Ureter (tissue), 1 donor: ENCODE results near the gene MDFIC. TPM values are rescaled to one million over a fixed set of nuclear protein-coding genes. Genes with fewer than 3 reads are reported as not detected.

Source experiments
- DNase-seq: peaks from one replicate; pipeline ENCODE4 v3.0.0-alpha.2; 2020; ENCODE audit warnings: low spot score
- total RNA-seq: library from RNA; stranded (reverse); gene quantifications from one replicate; pipeline ENCODE4 v1.2.4, GENCODE V29; 2023
- donor health status: DM: yes; HTN: yes; CAD: no.

MDFIC gene
- total RNA-seq, 1 donor from 2014 or later, result 35.3 TPM

GRCh38 chr7:114997487-114998404 lies 75.9 kb downstream of the MDFIC start:
- DNase-seq, result no peak

GRCh38 chr7:115004121-115004520 lies 82.2 kb downstream of the MDFIC start:
- no peak for DNase-seq

- no peak for DNase-seq
These were observed 83.4 kb downstream of the MDFIC start for GRCh38 chr7:115005251-115005650.

DNA sequence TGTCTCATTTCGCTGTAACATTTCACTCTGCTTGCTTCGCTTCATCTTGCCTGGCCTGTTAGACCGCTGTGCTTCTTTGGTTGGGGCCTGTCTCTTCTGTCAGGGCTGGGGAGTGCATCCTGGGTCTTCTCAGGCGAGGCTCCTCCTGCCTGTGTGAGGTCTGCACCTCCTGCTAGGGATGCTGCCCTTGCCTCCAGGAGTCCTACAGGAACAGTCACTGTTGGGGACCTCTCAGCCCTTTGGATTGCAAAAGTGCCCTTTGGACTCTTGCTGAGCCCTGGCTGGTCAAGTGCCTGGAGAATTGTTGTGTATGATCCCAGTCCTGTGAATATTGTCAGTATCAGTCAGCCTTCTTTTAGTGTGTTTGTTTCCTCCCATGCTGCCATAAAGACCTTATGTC lies 84.1 kb downstream of the MDFIC start:
- DNase-seq, result no peak

DNA sequence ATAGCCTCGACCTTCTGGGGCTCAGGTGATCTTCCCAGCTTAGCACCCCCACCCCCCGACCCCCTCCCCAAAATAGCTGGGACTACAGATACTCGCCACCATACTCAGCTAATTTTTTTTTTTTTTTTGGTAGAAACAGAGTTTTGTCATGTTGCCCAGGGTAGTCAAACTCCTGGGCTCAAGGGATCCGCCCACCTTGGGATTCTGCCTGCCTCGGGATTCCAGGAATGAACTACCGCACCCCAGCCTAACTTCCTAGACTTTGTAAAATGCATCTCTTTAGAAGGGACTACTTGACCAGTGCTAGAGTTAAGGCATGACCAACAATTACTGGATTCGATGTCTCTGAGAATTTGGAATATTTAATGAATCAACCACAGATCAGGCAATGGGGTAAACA lies 85.9 kb downstream of the MDFIC start:
- no peak for DNase-seq

GRCh38 chr7:115008465-115009114 lies 86.7 kb downstream of the MDFIC start:
- peak; percentile 52 for DNase-seq

- DNase-seq, result no peak
These were observed 87.2 kb downstream of the MDFIC start for GRCh38 chr7:115009139-115009538.

GRCh38 chr7:115009736-115010440 lies 88.0 kb downstream of the MDFIC start:
- DNase-seq, result peak; percentile 52

DNA sequence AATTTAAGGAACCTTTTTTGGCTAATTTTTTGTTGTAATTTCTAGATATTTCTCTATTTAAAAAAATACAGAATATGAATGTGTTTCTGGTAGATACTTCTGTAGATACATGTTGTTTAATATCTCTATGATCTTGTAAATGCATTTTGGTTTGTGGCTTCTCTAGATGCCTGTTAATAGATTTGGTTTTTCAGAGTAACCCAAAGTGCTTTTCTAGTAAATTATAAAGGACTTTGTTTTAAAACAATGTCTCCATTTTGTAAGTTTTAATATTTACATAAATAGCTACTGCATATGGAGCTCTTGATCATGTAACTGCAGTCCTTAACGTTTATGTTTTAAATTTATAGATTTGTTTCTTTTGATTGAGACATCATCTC lies 88.5 kb downstream of the MDFIC start:
- no peak for DNase-seq

DNA sequence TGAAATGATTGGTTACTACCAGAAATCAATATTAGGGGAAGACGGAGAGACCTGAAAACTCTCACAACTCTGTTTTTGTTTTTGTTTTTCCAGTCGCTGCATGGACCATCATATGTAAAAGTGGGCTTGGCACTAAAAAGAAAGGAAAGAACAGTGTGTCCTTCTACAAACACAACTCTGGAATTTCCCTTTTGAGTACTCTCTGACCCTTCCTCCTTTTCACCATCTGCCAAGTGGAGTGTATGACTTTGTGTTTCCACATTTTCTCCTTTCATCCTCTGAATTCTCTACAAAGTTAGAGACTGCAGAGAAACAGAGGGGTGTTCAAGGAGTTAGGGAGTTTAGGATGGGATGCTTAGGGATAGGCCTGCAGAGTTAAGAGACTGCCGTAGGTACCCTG lies 92.0 kb downstream of the MDFIC start:
- no peak for DNase-seq

DNA sequence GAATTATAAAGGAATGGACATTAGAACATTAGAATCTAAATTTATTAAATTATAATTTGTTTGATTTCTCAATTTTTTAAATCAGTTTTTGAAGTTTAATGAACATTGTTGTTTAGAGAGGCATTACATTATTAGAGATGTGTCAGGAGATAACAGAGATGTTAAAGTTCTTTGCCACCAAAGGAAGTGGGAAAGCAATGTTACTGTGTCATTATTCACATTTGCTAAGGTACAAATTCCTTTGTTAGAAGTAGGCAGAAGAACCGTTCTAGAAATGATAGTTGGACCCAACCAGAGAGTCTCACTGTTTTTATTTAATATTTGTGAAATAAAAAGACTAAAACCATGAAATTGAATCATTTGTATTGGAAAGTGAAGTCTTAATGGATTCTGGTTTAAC lies 92.9 kb downstream of the MDFIC start:
- DNase-seq, result no peak

DNA sequence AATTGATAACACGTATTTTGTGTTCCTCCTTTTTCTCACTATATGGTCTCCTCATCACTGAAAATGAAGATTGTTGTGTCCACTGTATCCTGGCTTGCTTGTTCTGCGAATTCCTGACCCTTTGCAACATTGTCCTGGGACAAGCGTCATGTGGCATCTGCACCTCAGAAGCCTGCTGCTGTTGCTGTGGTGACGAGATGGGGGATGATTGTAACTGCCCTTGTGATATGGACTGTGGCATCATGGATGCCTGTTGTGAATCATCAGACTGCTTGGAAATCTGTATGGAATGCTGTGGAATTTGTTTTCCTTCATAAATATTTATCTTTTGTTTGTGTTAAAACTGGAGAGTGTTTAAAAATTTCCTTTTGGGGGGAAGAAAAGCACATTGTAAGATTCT lies 93.7 kb downstream of the MDFIC start:
- DNase-seq, result no peak

DNA sequence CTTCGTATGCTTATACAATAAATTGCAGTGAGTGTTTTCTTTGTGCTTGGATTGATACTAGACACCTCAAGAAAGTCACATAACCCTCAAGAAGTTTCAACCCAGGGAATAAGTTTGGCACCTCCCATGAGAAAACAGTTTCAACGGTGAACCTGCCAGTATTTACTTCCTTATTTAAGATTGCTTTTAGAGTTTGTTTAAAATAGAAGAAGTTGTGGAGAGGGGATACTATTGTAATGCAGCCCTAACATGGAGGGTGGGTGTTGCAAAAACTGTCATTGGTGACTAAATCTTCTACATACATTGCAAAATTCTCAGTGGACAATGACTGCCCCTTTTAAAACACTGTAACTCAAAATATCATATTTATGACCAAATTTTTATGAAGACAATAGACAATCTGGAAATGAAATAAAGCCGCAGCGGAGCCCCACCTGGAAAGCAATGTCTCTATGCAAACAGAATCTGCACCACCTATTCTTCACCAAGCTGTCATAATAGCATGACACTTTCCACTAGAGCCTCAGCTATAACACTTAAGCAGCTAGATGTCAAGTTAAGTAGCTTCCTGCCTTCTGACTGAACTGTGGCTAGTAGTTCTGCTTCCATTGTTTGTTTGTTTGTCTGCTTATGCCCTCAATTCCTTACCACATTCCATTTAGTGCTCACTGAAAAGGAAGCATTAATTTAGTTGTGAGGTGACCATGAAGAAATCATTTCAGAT lies 98.2 kb downstream of the MDFIC start:
- no peak for DNase-seq

- no peak for DNase-seq
These were observed 101.3 kb downstream of the MDFIC start for GRCh38 chr7:115023219-115023618.

DNA sequence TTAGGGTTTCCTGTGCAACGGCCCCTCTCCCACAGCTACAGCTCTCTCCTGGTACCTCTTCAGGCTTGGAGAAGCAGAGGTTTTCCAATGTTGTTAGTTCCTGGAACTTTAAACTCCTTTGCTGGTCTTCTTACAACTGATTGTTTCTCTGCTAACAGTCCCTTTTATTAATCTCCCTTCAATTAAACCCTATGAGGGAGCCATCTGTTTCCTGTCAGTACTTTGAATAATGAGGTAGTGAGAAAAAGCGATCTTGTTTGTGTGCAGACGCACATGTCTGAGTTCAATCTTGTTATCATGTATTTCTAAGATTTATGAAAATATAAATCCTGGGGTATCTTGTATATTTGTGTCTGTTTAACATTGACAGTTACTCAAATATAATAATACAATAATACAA lies 102.4 kb downstream of the MDFIC start:
- no peak for DNase-seq

- no peak for DNase-seq
These were observed 111.1 kb downstream of the MDFIC start for GRCh38 chr7:115032715-115033703.

DNA sequence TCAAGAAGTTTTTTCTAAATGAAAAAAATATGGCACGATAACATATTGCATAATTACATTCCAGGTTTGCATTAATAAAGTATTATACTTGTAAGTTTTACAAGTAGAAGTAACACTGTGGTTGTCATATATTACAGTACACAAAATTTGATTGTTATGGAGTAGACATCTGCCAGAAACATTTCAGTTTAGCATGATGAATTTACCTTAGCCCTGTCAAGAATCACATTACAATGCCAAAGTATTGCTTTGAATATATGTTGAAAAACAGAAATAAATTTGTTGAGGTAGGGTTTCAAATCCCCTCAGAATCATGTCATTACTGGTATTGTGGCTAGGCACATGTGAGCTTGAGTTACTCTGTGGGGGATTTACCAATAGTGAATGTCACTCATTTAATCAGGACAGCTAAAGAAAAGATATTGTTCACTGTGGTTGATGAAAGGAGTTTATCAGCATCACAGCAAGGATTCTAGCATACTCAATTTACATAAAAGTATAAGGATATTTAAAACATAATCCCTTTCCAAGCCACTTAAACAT lies 112.1 kb downstream of the MDFIC start:
- DNase-seq, result no peak

GRCh38 chr7:115034515-115034914 lies 112.6 kb downstream of the MDFIC start:
- DNase-seq, result no peak

DNA sequence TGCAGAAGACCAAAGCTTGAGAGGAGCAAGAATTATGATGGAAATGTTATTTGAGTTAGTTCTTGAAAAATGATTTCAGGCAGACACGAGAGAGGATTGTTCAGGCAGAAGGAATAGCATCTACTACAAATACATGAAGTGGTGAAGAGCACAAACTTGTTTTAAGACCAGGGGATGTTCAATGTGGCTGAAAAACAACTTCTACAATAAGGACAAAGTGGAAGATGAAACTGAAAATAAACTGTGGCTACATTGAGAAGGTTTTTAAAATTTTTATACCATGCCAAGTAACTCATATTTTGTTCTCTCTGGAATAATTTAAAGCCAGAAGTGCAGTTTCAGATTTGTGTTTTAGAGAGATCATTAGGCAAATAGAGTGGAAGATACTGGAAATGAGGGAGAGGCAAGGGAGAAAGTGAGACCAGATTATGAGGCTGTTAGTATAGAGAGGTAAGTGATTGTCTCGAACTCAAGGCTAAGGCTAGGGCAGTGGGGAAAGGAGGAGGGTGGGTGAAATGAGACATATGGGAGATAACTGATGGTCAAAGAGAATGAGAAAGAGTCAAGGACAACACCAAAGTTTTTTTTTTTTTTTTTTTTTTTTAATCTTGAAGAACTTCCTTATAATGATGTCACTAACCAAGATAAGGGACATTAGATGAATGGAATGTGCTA lies 115.4 kb downstream of the MDFIC start:
- no peak for DNase-seq

GRCh38 chr7:115038158-115038557 lies 116.3 kb downstream of the MDFIC start:
- DNase-seq, result no peak
